ENCODE data around the gene ZNF750.

ZNF750 gene

GRCh38 chr17:82839617-82840292 is at the start of gene ZNF750:
Gene ZNF750, minus strand, starts transcription at chr17:82840022. Its CDS starts 7,568 bp downstream, at chr17:82832454.
- no peak for DNase-seq (ENCODE audit: low read depth in 2 of 2)

DNA sequence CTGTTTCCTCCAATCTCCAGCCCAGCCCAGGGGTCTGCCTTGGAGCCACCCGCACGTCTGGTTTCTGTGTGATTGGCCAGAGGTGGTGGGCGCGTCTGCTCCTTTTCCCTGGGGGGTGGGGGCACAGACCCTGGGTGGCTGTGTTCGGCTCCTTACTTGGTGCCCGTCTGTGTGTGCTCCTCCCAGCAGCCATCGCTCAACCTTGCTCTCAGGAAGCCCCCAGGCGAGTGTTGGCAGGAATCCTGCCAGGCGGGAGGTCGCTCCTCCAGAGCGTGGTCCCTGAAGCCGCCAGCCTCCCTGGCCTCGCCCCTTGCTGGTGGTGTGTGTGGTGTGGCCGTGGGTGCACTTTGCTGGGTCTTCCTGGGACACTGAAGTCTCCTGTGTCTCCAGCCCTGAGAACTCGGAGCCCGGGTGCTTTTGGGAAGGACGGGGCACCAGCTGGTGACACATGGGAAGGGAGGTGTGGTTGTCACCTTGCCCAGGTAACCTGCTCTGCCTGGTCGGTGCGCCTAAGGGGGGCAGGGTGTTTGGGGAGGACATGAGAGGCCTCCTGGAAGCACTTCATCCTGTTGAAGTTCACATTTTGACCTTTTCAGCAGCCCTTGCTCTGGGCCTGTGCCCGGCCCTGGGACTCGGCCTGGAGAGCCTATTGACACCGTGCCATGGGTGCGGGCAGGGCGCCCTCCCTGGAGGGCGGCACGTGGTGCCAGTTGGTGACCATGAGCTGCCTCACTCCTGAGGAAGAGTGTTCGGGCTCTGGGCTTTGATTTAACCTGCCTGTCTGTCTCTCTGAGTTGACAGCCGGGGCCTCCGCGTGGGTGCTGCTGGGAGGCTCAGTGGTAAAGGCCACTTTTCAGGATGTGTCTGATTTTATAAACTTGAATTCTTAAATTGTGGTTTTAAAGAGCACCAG is 49.0 kb upstream of the ZNF750 start:
- no peak for DNase-seq (ENCODE audit: low read depth in 2 of 2)

- no peak for DNase-seq (ENCODE audit: low read depth in 2 of 2)
Observed at GRCh38 chr17:82887255-82888164, 47.7 kb upstream of the ZNF750 start.

DNA sequence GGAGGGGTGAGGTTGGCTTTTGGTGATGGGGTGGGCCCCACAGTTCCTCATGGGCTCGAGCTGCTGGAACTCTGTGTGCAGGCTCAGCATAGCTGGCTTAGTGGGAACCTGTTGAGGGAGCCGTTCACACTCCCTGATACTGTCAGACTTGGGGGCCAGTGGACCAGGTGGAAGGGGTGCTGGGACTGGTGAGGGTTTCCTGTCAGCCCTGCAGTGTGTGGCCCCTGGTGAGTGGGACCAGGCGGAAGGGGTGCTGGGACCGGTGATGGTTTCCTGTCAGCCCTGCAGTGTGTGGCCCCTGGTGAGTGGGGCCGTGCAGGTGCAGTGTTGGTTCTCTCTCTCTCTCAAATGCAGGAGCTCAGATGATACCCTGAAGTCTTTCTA is 45.1 kb upstream of the ZNF750 start:
- DNase-seq (ENCODE audit: low read depth in 2 of 2), result no peak

DNA sequence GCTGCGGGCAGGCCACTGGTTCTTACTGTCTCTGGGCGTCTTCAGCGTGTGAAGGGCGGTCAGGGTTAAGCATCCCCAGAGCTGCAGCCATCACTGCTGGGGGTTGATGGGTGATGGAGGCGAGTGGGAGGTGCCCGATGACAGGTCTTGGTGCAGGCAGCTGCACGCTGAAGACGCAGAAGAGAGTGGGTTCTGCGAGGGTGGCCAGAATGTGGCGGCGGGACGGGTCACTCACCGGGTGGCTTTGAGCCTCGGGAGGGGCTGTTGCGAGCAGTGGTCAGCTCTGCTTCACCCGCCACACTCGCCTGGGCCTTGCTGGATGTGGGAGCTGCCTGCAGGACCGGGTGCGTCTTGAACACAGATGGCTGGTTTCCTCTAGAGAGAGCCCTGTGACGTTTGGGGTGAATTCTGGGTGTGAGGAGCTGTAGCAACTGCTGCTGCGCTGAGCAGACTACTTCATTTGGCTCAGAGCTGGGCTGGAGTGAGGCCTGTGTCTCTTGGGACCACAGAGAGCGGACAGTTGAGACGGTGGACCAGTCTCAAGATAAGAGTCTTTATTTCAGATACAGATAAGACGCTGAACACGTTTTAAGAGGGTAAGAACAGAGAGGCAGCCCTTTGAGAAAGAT is 44.6 kb upstream of the ZNF750 start:
- no peak for DNase-seq (ENCODE audit: low read depth in 2 of 2)

DNA sequence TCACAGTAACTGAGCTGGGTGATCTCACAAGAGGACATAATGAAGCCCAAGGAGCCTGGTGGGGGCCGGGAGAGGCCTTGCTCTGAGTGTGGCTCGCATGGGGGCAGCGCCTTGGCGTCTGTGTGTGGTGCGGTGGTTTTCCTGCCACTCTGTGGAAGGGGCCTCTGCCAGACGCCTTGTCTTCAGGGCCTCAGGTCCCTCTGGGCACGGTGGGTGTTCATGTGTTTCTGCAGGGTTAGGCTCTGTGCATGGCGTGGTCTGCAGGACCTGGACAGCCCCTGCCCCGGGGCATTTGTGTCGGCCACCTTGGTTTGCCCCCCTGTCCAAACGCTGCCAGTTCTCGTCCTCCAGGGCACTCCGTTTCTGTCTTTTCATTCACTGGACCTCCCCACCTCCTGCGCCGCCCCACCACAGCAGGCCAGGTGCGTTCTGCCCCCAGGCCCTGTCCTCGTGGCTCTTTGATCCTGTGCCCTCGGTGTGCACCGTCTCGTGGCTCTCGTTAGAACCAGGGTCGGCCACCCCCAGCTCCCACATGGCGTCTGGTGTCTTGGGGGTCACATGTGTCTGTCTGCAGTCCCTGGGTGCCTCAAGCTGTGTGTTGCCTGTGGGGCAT is 43.7 kb upstream of the ZNF750 start:
- no peak for DNase-seq (ENCODE audit: low read depth in 2 of 2)

DNA sequence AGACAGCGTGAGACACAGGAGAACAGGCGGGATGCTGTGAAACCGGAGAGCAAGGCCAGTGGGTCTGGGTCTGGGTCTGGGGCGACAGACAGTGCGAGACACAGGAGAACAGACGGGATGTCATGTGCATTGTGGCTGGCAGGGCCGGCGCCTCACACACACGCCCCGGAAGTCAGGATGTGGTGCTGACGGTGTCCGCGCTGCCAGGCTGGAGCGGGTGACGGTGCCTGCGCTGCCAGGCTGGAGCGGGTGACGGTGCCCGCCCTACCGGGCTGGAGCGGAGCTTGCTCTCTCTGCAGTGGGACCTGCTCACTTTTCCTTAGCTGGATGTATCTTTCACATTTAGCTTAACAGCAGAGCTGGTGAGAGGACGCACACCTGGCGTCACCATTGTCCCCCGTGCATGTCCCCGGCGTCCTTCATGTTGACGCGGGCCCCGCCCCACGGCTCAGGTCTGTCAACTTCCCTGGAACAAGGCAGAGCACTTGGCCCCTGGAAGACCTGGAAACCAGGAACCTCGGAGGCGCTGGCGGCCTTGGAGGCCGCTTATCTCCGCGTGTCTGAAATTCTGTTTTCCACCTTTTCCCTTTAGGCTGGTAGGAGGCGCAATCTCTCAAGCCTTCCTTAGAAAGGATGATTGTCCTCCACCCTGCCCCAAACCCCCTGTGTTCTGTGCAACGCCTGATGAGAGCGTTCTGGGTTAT is 43.0 kb upstream of the ZNF750 start:
- peak; percentile 46 to 51 for DNase-seq (ENCODE audit: low read depth in 2 of 2)

- DNase-seq (ENCODE audit: low read depth in 2 of 2), result no peak
Observed at GRCh38 chr17:82881900-82882714, 42.3 kb upstream of the ZNF750 start.

- DNase-seq (ENCODE audit: low read depth in 2 of 2), result no peak
Observed at GRCh38 chr17:82881324-82881823, 41.6 kb upstream of the ZNF750 start.

- no peak for DNase-seq (ENCODE audit: low read depth in 2 of 2)
Observed at GRCh38 chr17:82880620-82881323, 41.0 kb upstream of the ZNF750 start.

- no peak for DNase-seq (ENCODE audit: low read depth in 2 of 2)
Observed at GRCh38 chr17:82879241-82879640, 39.4 kb upstream of the ZNF750 start.

DNA sequence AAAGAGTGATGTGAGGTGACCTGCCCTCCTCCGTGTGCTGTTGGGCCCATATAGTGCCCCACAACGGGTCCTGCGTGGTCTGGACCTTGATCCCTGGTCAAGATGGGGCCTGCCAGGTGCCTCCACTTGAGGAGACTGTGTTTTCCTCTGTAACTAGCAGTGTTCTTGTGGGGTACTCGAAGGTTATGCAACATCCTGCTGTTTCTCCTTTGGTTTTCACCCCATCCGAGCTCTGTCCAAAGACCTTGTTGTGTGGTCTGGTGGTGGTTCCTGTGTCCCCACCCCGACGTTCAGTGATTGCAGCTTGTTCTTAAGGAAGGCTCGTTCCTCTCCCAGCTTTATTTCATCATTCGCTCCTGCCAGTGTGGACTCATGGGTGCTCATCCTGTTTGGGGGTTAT is 38.7 kb upstream of the ZNF750 start:
- no peak for DNase-seq (ENCODE audit: low read depth in 2 of 2)

DNA sequence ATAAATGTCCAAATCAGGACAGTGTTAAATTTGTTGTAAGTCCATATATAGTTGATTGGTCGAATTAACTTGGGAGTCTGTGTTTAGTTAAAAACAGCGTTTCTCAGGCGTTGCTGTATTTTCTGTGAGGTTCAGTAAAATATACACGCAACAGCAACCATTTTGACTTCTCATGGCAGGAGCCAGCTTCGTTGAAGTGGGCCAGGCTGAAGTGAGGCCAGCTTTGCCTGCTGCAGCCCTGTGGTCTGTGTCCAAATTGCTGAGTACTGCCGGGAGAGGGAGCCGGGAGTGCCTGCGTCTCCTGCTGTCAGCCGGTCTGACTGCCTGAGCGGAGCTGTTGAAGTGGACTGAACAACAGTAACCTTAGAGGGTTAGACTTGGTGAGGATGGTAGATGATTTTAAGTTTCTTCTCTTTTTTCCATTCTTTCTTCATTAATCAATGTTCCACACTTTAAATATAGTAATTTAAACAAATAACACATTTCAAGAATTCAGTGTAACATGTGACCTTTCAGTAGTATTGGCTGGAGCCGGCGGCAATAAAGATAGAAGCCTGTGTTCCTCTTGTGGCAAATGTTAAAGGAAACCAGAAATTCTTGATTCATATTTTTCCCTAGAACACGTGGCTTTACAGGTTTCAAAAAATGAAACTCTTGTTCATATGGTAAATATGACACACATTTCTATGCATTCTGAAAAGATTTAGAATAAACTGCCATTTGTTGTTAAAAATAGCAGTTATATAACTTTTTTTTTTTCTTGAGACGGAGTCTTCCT is 37.0 kb upstream of the ZNF750 start:
- DNase-seq (ENCODE audit: low read depth in 2 of 2), result no peak

DNA sequence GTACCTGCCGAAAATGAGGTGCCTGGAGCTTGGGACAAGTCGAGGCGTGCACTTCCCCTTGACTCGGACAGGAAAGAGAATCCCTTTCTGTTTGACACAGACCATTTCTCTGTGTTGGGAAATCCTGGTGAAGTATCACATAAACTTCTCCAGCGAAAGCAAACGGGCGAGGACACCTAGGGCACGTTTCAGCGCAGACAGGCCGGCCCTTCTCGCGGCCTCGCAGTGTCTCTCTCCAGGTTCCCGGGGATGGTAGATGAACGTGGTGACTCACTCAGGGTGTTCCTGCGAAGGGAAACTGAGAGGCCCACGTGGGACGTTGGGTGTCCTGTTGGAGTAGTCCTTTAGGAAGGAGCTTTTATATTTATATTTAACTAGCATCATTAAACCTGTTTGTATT is 36.3 kb upstream of the ZNF750 start:
- no peak for DNase-seq (ENCODE audit: low read depth in 2 of 2)

DNA sequence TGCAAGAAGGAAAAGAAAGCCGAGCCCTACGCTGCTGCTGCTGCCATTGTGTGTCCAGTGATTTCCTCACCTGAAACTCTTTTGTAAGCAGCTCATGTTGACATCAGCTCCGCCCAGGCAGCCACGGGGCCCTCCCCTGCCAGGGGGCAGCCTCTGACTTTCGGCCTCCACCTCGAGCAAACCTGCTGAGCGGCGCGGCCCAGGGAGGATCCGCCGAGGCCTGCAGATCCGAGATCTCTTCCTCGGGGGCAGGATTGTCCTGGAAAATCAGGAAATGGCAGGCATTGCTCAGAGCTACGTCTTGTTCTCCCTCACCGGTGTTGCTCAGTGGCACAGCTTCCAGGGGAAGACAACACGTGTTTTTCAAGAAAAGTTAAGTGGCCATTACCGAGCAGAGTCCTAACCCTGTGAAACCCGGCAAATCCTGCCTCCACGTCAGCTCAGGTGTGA is 35.6 kb upstream of the ZNF750 start:
- DNase-seq (ENCODE audit: low read depth in 2 of 2), result no peak

DNA sequence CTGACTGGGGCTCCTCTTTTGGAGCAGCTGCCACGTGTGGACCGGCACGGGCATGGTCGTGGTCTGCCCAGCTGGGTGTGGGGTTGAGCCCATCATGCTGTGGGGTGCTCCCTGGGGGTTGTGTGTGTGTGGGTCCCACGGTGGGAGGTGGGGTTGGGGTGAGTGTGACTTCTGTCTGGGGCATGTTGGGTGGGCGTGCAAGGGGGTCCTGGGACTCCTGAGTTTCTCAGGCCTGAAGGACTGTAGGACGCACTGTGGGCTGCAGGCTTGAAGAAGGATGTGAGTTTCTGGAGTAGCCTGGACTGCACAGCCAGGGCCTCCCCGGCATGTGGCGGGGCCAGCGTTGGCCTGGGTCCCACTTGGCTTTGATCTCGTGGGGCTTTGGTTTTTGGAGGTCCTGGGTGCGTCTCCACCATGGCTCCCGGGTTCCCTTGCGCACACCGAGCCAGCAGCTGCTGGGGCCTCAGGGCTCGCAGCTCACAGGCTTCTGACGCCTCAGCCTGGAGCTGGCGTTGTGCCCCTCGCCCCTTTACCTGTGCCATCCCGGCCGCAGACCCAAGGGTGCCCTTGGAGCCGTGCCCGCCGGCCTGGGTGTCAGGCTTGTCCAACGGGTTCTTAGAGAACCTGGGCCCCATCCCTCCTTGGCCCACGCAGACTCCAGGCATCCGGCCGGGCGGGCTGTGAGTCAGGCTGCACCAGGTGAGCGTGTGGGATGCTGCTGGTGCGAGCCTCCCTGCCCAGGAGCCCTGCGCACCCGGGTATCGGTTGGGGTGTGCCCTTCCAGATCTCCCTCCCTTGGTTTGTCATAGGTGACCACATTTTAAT is 34.4 kb upstream of the ZNF750 start:
- DNase-seq (ENCODE audit: low read depth in 2 of 2), result no peak

- no peak for DNase-seq (ENCODE audit: low read depth in 2 of 2)
Observed at GRCh38 chr17:82873521-82873920, 33.7 kb upstream of the ZNF750 start.

All from stimulated activated CD4-positive, alpha-beta T cell treated with anti-CD3 and anti-CD28 coated beads, Interleukin-1b, Interleukin-23, amount 100 ng/mL, for 4 hours (primary cell).